GM18508 (cell line): Measurements from ENCODE around the gene ATP5PO.
"Not testable (repeated sequence)": the region's sequence is repeated elsewhere in the genome, so short reads cannot be mapped to it uniquely, and the experiment has no call there.

Source experiments
- ATAC-seq: cut with Tn5 transposase; IDR thresholded peaks from one replicate; pipeline ENCODE4 v1.9.1; 2021; ENCODE audit warnings: moderate number of reproducible peaks; ENCODE audit not compliant: insufficient read depth, unreplicated experiment

Gene ATP5PO

GRCh38 chr21:33942426-33942825, 26.8 kb upstream of the ATP5PO start:
- ATAC-seq, result no peak

DNA sequence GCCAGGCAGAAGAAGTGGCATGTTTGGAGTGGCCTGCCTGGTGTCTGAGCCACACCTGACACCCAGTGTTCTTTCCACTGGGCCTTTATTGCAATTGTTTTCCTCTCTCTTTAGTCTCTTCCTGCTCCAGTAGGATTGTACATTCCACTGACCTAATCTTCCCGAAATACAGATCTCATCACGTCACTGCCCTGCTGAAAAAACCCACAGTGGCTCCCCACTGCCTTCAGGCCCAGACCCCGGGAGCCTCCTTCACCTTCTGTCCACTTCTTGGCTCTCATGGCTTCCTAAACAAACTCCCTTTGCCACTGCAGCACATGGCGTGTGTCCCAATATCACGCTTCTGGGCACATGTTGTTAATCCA, 25.3 kb upstream of the ATP5PO start:
- no peak for ATAC-seq

- ATAC-seq, result no peak
Observed at GRCh38 chr21:33940164-33940880, 24.7 kb upstream of the ATP5PO start.

GRCh38 chr21:33939226-33939625, 23.6 kb upstream of the ATP5PO start:
- ATAC-seq, result no peak

- ATAC-seq, result no peak
Observed at GRCh38 chr21:33938381-33938780, 22.8 kb upstream of the ATP5PO start.

DNA sequence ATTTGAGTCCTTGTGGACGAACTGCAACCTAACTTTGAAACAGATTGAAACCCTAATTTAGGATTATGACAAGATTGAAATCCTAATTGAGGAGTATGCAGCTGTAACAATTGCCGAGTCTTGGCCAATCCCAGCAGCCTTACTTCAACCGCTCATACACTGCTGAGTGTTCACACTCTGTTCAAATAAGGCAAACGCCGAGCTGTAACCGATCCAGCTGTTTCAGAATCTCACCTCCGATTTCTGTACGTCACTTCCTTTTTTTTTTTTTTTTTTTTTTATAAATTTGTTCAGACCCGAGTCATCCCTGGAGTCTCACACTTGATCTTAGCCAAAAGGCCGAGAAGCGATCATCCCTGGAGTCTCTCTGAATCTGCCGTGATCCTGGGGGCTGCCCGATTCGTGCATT, 22.3 kb upstream of the ATP5PO start:
- ATAC-seq, result no peak

GRCh38 chr21:33937146-33937545, 21.5 kb upstream of the ATP5PO start:
- ATAC-seq, result no peak

DNA sequence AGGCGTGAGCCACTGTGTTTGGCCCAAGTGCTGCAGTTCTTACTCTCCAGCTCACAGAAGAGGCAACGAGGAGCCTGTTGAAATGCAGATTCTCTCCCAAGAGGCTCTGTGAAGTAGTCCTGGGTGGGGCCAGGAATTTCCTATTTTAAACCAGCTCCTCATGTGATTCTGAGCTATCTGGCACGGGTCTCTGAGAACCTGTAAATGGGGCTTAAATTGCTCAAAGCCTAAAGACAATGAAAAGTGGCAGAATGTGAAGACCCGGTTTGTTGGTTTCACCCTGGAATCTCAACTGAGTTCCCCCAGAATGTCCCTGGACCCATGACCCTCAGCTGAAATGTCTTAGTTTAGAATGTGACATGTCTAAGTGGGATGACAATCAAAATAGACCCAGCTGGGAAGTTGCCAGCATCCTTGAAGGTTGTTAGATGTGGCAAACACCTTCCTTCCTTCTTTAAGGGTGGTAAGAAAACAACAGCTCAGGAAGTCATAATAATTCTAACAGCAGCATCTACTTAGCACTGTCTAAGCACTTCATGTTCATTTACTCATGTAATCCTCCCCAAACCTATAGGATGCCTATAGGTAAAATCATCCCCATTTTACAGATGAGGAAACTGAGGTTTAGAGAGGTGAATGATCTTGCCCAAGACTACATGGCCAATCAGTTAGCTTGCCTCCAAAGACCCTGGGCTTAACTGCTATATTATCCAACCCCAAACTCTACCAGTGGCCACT, 20.9 kb upstream of the ATP5PO start:
- ATAC-seq, result no peak

DNA sequence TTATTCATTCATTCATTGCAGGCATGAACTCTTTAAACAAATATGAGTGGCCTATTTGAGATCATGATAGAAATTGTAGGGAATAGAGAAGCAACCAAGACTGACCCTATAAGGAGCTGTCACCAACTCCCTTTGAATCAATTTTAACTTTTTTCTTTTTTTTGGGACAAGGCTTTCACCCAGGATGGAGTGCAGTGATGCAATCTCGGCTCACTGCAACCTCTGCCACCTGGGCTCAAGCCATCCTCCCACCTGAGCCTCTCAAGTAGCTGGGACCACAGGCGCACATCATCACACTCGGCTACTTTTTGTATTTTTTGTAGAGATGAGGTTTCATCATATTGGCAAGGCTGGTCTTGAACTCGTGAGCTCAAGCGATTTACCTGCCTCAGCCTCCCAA, 17.1 kb upstream of the ATP5PO start:
- ATAC-seq, result no peak

GRCh38 chr21:33931799-33932390, 16.3 kb upstream of the ATP5PO start:
- ATAC-seq, result no peak

DNA sequence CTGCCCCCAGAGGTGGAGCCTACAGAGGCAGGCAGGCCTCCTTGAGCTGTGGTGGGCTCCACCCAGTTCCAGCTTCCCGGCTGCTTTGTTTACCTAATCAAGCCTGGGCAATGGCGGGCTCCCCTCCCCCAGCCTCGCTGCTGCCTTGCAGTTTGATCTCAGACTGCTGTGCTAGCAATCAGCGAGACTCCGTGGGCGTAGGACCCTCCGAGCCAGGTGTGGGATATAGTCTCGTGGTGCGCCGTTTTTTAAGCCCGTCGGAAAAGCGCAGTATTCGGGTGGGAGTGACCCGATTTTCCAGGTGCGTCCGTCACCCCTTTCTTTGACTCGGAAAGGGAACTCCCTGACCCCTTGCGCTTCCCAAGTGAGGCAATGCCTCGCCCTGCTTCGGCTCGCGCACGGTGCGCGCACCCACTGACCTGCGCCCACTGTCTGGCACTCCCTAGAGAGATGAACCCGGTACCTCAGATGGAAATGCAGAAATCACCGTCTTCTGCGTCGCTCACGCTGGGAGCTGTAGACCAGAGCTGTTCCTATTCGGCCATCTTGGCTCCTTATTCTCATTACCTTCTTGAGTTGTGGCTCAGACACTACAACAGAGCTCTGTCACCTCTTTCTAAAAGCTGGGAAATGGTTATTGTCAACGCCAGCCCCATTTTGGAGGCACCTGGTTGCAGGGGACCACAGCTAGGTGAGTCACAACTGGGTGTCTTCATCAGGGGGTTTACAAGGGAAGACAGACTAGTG, 15.6 kb upstream of the ATP5PO start:
- ATAC-seq, result not testable (repeated sequence)

DNA sequence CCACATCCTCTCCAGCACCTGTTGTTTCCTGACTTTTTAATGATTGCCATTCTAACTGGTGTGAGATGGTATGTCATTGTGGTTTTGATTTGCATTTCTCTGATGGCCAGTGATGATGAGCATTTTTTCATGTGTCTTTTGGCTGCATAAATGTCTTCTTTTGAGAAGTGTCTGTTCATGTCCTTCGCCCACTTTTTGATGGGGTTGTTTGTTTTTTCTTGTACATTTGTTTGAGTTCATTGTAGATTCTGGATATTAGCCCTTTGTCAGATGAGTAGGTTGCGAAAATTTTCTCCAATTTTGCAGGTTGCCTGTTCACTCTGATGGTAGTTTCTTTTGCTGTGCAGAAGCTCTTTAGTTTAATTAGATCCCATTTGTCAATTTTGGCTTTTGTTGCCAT, 10.6 kb upstream of the ATP5PO start:
- not testable (repeated sequence) for ATAC-seq

- ATAC-seq, result no peak
Observed at GRCh38 chr21:33924766-33925100, 9.1 kb upstream of the ATP5PO start.

DNA sequence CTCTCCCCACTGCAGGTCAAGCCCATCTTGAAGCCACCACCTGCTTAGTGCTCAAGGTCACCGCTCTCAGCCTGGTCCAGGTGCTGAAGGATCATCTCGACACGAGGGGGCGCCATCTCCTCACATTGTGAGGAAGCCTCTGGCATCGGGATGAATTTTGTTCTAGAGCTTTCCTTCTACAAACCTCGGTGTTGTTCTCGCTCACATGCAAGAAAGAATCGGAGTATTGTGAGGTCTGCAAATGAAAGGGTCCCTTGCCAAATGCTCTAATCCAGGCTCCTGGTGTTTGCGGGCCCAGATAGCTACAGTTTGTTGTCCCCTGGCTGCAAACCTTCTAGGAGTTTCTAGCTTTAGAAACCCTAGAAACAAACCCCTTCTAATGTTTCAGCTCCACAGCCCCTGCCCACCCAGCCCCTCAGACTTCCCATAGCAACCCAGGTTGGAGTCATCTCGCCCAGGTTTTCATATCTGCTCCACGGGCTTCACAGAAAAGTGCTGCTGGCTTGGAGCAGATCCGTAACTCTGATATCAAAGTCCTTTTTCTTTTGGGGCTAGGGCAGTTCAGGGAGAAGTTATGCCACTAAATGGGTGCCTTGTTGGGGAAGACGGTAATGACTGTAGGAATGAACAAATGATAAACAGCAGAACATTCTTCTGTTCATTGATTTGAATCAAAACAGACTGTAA, 8.6 kb upstream of the ATP5PO start:
- ATAC-seq, result no peak

DNA sequence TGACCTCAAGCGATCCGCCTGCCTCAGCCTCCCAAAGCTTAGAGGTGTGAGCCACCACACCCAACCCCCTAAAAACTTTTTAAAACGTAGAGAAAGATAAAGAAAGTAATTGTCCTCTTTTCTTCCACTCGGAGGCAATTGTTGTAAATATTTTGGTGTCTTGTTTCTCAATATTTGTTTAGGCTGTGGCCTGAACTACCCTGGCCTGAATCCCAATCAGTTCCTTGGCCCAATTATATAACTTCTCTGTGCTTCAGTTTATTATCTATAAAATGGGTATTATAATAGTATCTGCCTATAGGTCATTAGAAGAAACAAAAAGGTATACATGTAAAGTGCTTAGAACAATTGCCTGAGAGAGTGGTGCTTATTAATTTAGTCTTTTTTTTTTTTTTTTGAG, 1.8 kb upstream of the ATP5PO start:
- no peak for ATAC-seq

GRCh38 chr21:33916200-33916567, 580 bp upstream of the ATP5PO start:
- ATAC-seq, result no peak

- no peak for ATAC-seq
Observed at GRCh38 chr21:33914188-33914587, 1.4 kb downstream of the ATP5PO start.

DNA sequence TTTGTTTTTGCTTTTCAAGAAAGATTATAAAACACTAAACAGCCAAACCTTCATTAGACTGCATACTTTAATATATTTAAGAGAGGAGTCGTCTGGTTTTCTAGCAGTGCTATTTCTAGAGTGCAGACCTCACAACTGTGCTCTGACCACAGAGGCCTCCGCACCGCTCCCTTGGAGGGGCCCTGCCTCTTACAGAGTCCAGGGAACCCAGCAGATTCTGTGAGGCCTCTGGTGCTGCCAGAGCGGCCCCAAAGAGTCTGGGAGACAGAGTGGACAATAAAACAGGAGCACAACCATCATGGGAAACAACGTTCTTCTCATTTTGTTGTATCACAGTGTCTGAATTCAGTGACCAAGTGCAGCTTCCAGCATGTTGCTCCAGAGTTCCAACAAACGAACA, 5.8 kb downstream of the ATP5PO start:
- ATAC-seq, result no peak

DNA sequence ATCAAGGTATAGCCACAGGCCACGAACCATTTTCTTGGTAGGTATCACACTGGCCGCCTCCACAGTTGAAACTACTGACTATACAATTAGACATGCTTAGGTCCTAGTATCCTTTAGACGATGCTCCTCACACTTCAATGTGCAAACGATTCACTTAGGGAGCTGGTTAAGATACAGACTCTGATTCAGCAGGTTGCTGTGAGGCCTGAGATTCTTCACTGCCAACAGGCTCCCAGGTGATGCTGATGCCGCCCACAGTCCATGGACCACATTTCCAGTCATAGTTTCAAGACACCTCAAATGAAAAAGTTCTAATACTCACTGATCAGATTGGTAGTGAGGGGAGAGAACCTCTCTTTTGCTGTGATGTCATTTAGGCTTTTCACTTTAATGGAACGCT, 6.8 kb downstream of the ATP5PO start:
- no peak for ATAC-seq

DNA sequence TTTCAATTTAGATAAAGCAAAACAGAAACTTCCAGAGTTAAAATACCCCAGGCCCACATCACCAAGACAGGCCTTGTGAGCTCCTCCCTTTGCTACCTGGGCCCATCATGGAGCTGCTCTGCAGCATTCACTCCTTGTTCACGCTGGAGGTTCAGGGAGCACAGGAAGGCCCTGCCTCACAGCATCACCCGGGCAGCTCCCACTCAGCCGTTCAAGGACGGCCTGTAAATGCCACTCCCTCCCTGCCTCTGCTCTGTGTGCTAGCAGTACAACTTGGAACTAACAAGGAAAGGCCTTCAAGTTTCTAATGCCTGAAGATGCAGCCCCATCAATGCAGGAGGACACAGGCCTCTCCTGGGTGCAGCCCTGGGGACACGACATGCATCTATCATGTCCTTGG, 11.6 kb downstream of the ATP5PO start:
- no peak for ATAC-seq

- ATAC-seq, result no peak
Observed at GRCh38 chr21:33902349-33902748, 13.3 kb downstream of the ATP5PO start.
